GM13977 (cell line): ENCODE data around the gene ATP2B3.

Source experiments
- DNase-seq: peaks from one replicate; pipeline ENCODE4 v3.0.0; 2012; ENCODE audit warnings: low spot score
- in situ Hi-C: fragments of 300-500 bp; cut with MboI; formaldehyde crosslinking; loops from one replicate; pipeline ENCODE4 v1.12.0; 2022; ENCODE audit warnings: low sequenced_read_pairs, low pct_unique_long_range_greater_than_20kb, mixed read lengths, inconsistent platforms; ENCODE audit not compliant: unreplicated experiment
- TF ChIP-seq, protein P1 (sequence below): IDR thresholded peaks from 2 replicates; pipeline ENCODE4 v1.5.1; 2012; ENCODE audit warnings: mild to moderate bottlenecking, control low read depth; ENCODE audit not compliant: insufficient read depth; ENCODE audit errors: extremely low read depth, missing control alignments

ATP2B3 gene

DNA sequence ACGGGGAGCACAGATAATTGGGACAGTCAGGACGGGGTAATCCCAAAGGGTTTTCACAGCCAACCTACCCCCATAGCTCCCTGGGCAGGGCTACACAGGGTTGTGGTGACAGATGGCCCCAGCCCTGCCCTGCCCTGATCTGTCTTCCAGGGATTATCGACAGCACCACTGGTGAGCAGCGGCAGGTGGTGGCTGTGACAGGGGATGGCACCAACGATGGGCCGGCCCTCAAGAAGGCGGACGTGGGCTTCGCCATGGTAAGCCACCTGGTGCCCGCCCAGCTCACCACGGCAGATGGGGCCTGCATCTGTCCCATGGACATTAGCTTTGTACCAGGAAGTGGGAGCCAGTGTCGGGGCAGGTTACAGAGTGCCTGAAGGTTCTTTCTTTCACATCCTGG, 39.3 kb downstream of the ATP2B3 start:
- TF ChIP-seq, protein P1, sequence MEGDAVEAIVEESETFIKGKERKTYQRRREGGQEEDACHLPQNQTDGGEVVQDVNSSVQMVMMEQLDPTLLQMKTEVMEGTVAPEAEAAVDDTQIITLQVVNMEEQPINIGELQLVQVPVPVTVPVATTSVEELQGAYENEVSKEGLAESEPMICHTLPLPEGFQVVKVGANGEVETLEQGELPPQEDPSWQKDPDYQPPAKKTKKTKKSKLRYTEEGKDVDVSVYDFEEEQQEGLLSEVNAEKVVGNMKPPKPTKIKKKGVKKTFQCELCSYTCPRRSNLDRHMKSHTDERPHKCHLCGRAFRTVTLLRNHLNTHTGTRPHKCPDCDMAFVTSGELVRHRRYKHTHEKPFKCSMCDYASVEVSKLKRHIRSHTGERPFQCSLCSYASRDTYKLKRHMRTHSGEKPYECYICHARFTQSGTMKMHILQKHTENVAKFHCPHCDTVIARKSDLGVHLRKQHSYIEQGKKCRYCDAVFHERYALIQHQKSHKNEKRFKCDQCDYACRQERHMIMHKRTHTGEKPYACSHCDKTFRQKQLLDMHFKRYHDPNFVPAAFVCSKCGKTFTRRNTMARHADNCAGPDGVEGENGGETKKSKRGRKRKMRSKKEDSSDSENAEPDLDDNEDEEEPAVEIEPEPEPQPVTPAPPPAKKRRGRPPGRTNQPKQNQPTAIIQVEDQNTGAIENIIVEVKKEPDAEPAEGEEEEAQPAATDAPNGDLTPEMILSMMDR, result no peak
- DNase-seq, result no peak
- in situ Hi-C loops, result loop anchor here (10.0 kb wide), 1 partner anchor 118 kb away; the partner anchor contains the start of gene PNCK

- DNase-seq, result no peak
- in situ Hi-C loops, result loop anchor here (10.0 kb wide), 1 partner anchor 117 kb away; the partner anchor contains the start of gene PNCK
- TF ChIP-seq, protein P1, result no peak
Observed at GRCh38 chrX:153557618-153558355, 40.3 kb downstream of the ATP2B3 start.

DNA sequence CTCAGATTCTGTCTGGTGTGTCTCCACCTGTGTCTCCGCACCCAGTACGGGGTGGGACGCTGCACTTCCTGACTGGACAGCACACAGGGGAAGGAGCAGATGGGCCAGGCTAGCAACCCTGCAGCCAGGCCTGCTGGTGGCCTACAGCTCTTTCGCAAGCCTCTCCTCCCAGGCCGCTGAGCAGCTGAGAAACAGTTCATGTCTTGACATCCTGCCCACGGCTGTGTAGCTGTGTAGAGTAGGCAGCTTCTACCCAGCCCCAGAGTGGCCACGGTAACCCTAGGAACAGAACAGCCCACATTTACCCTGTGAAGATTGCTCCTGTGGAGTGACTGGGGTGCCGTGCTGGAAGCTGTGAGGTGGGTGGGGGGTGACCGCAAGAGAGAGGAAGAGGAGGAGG, 42.6 kb downstream of the ATP2B3 start:
- in situ Hi-C loops, result loop anchor here (10.0 kb wide), 1 partner anchor 115 kb away; the partner anchor contains the start of gene PNCK
- DNase-seq, result no peak
- TF ChIP-seq, protein P1, result no peak

DNA sequence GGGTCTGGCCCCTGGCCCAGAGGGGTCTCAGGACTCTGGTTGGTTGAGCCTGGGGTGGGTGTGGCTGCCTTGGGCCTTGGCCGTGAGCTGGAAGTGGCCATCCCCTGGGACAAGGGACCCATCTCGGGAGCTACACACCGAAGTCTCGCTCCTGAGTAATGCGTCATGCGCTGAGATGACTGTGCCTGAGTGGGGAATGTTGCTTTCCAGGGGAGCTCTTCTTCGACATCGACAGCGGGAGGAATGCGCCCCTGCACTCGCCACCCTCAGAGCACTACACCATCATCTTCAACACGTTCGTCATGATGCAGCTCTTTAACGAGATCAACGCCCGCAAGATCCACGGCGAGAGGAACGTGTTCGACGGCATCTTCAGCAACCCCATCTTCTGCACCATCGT, 43.0 kb downstream of the ATP2B3 start:
- in situ Hi-C loops, result no loop called here
- DNase-seq, result no peak

DNA sequence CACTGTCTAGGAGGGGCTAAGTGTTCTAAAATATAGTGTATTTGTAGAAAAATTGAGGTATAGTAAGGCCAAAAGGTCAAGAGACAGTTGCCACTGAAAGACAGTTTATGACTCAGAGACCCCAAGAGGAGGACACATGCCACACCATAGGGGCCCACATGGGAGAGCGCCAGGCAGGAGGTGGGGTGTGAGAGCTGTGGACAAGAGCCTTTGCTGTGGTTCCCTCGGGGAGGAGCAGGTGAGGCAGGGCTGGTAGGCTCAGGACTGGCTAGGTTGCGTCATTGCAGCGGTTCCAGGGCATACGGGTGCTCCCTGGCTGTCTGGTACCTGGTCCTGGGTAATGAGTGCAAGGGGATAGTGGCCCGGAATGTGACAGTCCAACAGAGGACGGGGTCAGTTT, 43.9 kb downstream of the ATP2B3 start:
- no peak for DNase-seq
- in situ Hi-C loops, result no loop called here
- TF ChIP-seq, protein P1, result no peak

More for the DNA sequence above, 43.0 kb downstream of the ATP2B3 start:
- TF ChIP-seq, protein P1, result no peak

DNA sequence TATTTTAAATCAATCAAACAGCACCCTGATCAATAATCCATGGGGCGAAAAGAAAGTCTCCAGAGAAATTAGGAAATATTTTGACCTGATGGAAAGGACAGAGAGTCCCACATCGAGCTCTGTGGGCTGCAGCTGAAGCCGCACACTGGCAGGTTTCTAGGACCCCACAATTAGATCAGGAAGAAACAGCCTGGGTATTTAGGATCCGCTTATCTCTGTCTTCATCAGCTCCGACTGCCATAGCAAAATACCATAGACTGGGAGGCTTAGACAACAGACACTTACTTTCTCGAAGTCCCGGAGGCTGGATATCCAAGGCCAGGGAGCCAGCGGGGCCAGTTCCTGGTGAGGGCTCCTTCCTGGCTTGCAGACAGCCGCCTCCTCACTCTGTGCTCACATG, 45.1 kb downstream of the ATP2B3 start:
- in situ Hi-C loops, result no loop called here
- TF ChIP-seq, protein P1, result no peak
- no peak for DNase-seq
